Naive thymus-derived CD4-positive, alpha-beta T cell (primary cell): ENCODE measurements around the gene CCNJ. TPM values are rescaled to one million over a fixed set of nuclear protein-coding genes. Genes with fewer than 3 reads are reported as not detected.
A peak's percentile ranks its signal among the peaks of the same experiment; 100 is the strongest.

Experiments
- ATAC-seq: fragments of 150-1000 bp; cut with Tn5 transposase; 2 replicates; pipeline ENCODE4 v1.10.0; 2021; ENCODE audit warnings: mild to moderate bottlenecking, moderate library complexity
- CTCF ChIA-PET: fragments of 350-600 bp; sonication (Branson Sonifier 250); formaldehyde crosslinking; loops from one replicate; lab custom pipeline; 2021; ENCODE audit warnings: antibody characterized with exemption; lab: Charles Lee
- POLR2A ChIA-PET: fragments of 350-600 bp; sonication (Branson Sonifier 250); formaldehyde crosslinking; loops from one replicate; lab custom pipeline; 2021; ENCODE audit warnings: antibody characterized with exemption, inconsistent platforms; lab: Charles Lee
- DNase-seq, 9 donors: peaks; one replicate each; pipeline versions ENCODE4 v3.0.0 to v3.0.0-alpha.2; 2020 to 2022; ENCODE audit warnings: mixed read lengths in 1 of 9
- H3K27ac ChIP-seq: one replicate; pipeline ENCODE4 v1.7.0; 2013; ENCODE audit warnings: mild to moderate bottlenecking, low read depth, low read length, moderate library complexity
- H3K27me3 ChIP-seq, 2 donors: one replicate each; pipeline ENCODE4 v1.7.0; 2013; ENCODE audit warnings: low read length in 2 of 2, mild to moderate bottlenecking in 2 of 2, moderate library complexity in 2 of 2; ENCODE audit not compliant: control insufficient read depth in 2 of 2, insufficient read depth in 2 of 2
- H3K36me3 ChIP-seq, 3 experiments: 1 replicate in 2 of 3; 2 replicates in 1 of 3; pipeline ENCODE4 v1.7.0; 2013; ENCODE audit warnings: low read length in 3 of 3, mild to moderate bottlenecking in 3 of 3, moderate library complexity in 1 of 3; ENCODE audit not compliant: insufficient read depth in 3 of 3, control insufficient read depth in 2 of 3
- H3K4me1 ChIP-seq, 2 donors: one replicate each; pipeline ENCODE4 v1.7.0; 2013; ENCODE audit warnings: low read length in 2 of 2, mild to moderate bottlenecking in 2 of 2, moderate library complexity in 1 of 2; ENCODE audit not compliant: control insufficient read depth in 2 of 2, insufficient read depth in 2 of 2
- H3K4me3 ChIP-seq: 2 replicates; pipeline ENCODE4 v1.7.0; 2013; ENCODE audit warnings: mild to moderate bottlenecking, low read length
- H3K9me3 ChIP-seq, 3 experiments: 1 replicate in 2 of 3; 2 replicates in 1 of 3; pipeline ENCODE4 v1.7.0; 2013; ENCODE audit warnings: low read length in 3 of 3; ENCODE audit not compliant: control insufficient read depth in 2 of 3
- H3K27ac Mint-ChIP-seq, 9 donors: one replicate each; pipeline ENCODE4 v1.8.0; 2020 to 2022; ENCODE audit warnings: mixed read lengths in 9 of 9, mild to moderate bottlenecking in 8 of 9, moderate library complexity in 5 of 9, inconsistent platforms in 2 of 9
- H3K27me3 Mint-ChIP-seq, 5 donors: one replicate each; pipeline ENCODE4 v1.8.0; 2021 to 2022; ENCODE audit warnings: mixed read lengths in 5 of 5, mild to moderate bottlenecking in 1 of 5
- H3K36me3 Mint-ChIP-seq, 5 donors: one replicate each; pipeline ENCODE4 v1.8.0; 2020 to 2022; ENCODE audit warnings: mixed read lengths in 5 of 5, mild to moderate bottlenecking in 3 of 5, inconsistent platforms in 1 of 5
- H3K4me1 Mint-ChIP-seq, 7 donors: one replicate each; pipeline ENCODE4 v1.8.0; 2020 to 2022; ENCODE audit warnings: mixed read lengths in 7 of 7, mild to moderate bottlenecking in 3 of 7, inconsistent platforms in 1 of 7
- H3K4me3 Mint-ChIP-seq, 10 donors: one replicate each; pipeline ENCODE4 v1.8.0; 2020 to 2022; ENCODE audit warnings: mild to moderate bottlenecking in 10 of 10, mixed read lengths in 10 of 10, moderate library complexity in 6 of 10, inconsistent platforms in 2 of 10
- H3K9me3 Mint-ChIP-seq, 11 donors: one replicate each; pipeline ENCODE4 v1.8.0; 2020 to 2022; ENCODE audit warnings: mixed read lengths in 11 of 11, mild to moderate bottlenecking in 4 of 11, inconsistent platforms in 1 of 11, moderate library complexity in 1 of 11
- intact Hi-C, 2 donors: fragments of 100-400 bp; cut with micrococcal nuclease; formaldehyde crosslinking; loops; one replicate each; pipeline ENCODE4 v1.15.1; 2023
- polyA plus RNA-seq, 2 donors: library from polyadenylated mRNA; unstranded; fragments of 300-500 nt; fragmentation: Illumina TruSeq; gene quantifications; one replicate each; pipeline ENCODE4 v1.2.3, GENCODE V29; 2021
- total RNA-seq, 6 experiments: library from RNA in 5 of 6; stranded (reverse) in 5 of 6; gene quantifications; 1 replicate in 5 of 6; 2 replicates in 1 of 6; pipeline ENCODE4 v1.2.3 and lab custom pipeline; 2021 to 2026

CCNJ gene
- total and polyA plus RNA-seq, 7 experiments from 2014 or later: 1.0 to 8.0 (median 5.8) TPM

DNA sequence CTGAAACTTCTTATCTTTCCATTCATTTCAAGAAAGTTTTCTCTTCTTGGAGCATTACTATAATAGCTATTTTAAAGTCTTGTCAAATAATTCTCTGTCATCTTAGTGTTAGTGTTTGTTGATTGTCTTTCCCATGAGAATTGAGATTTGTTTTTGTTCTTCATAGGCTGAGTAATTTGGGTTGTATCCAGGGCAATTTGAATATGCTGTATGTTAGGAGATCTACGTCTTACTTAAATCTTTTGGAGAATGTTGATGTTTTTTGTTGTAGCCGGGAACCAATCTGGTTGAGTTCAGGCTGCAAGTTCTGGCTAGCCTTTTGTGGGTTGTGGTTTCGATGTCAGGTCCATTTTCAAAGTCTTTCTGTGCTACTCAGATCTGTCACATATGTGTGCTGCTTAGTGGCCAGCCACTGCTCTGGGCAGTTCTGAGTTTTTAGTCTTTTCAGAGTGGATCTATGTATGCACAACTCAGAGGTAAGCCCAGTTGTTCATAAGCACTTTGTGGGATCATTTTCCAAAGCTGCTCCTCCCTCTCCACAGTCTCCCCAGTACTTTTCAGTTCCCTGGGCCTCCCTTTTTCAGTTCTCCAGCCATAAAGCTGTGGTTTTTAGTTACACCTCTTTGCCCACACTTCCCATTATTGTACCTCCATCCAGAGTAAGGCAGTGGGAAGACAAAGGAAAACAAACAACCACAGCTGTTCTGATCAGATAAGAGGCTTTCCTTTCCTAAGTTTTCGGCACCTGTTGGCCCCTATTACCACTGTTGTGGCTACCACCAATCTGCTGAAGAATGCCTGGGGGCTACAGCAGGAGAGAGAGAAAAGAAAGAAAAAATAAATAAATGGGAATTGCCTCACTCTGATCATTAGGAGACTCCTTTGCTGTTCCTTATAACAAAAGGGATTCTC lies 4.7 kb upstream of the CCNJ start:
- Histone ChIP-seq H3K4me3 (no peak overlapping the region), H3K36me3 (no peaks in the 10 kb centered on the region), H3K4me1 (peaks cover 6 to 7% of the 10 kb centered on the region in 2 donors), H3K27ac (no peak overlapping the region), H3K9me3 (no peaks in the 10 kb centered on the region), H3K27me3 (peaks cover 3 to 4% of the 10 kb centered on the region in 2 donors)
- Mint-ChIP-seq H3K9me3 (peaks cover 0 to 4% (median 0%) of the 10 kb centered on the region in 11 donors), H3K4me3 (no peak overlapping the region), H3K36me3 (peaks cover 0 to 12% (median 0%) of the 10 kb centered on the region in 5 donors), H3K27ac (peak overlapping the region in 1 of 9 donors; percentile 65), H3K4me1 (peaks cover 4 to 12% (median 8%) of the 10 kb centered on the region in 7 donors), H3K27me3 (peaks cover 19 to 35% (median 29%) of the 10 kb centered on the region in 5 donors)
- ChIA-PET POLR2A (interaction anchor here (1.1 kb wide), 2 partner anchors 51 to 91 kb away, joined by 3 to 4 read pairs; partner anchors contain the start of gene ZNF518A), CTCF (no interaction called here)
- ATAC-seq (no peak), DNase-seq (no peak)
- intact Hi-C loops: no loop called here

DNA sequence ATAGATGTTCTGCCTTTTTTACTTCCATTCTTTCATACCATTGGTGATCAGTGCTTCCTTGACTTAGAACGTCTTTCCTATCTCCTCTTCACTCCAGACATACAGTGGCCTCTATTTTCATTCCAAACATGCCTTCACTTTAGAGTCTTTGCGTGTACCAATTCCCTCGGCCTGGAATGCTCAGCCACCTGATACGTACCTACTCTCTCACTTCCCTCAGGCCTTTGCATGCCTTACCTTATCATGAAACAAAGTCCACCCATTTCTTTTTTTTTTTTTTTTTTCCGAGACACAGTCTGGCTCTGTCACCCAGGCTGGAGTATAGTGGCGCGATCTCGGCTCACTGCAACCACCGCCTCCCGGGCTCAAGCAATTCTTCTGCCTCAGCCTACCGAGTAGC lies 2.2 kb upstream of the CCNJ start:
- Mint-ChIP-seq H3K4me3 (peak overlapping the region in 2 of 10 donors; percentile 2 to 51), H3K27ac (no peak overlapping the region), H3K36me3 (peaks cover 0 to 10% (median 0%) of the 10 kb centered on the region in 5 donors), H3K27me3 (peaks cover 14 to 30% (median 25%) of the 10 kb centered on the region in 5 donors), H3K4me1 (peaks cover 19 to 31% (median 26%) of the 10 kb centered on the region in 7 donors), H3K9me3 (peaks cover 0 to 4% (median 0%) of the 10 kb centered on the region in 11 donors)
- Histone ChIP-seq H3K4me1 (peaks cover 13 to 16% of the 10 kb centered on the region in 2 donors), H3K27me3 (peaks cover 3 to 4% of the 10 kb centered on the region in 2 donors), H3K36me3 (no peaks in the 10 kb centered on the region), H3K9me3 (no peaks in the 10 kb centered on the region), H3K4me3 (no peak overlapping the region), H3K27ac (no peak overlapping the region)
- POLR2A ChIA-PET: interaction anchor here (0.7 to 1.7 kb wide), 2 partner anchors 9 to 557 kb away, joined by 4 to 5 read pairs; no protein-coding TSS in a partner anchor
- ATAC-seq (no peak), DNase-seq (no peak)
- intact Hi-C loops: loop anchor here (5.0 to 10.0 kb wide), 4 partner anchors 254 to 791 kb away; partner anchors contain the start of genes ALDH18A1 (in 1 of the 2), LCOR (in 1 of the 2) and TLL2 (in 1 of the 2)
- CTCF ChIA-PET: interaction anchor here (0.7 to 1.3 kb wide), 3 partner anchors 18 to 188 kb away, joined by 3 to 5 read pairs (median 4); no protein-coding TSS in a partner anchor

- intact Hi-C loops: loop anchor here (1.0 to 10.0 kb wide), 12 partner anchors 27 to 789 kb away; partner anchors contain the start of genes CC2D2B (in 2 of the 2), LCOR (in 2 of the 2), ZNF518A (in 2 of the 2) and ALDH18A1 (in 1 of the 2)
- Histone ChIP-seq H3K4me3 (peak overlapping the region; percentile 78), H3K9me3 (no peaks in the 10 kb centered on the region), H3K4me1 (peaks cover 13 to 16% of the 10 kb centered on the region in 2 donors), H3K36me3 (no peaks in the 10 kb centered on the region), H3K27ac (peak overlapping the region; percentile 81), H3K27me3 (peaks cover 3% of the 10 kb centered on the region in 2 donors)
- Mint-ChIP-seq H3K9me3 (no peaks in the 10 kb centered on the region), H3K27me3 (peaks cover 0 to 2% (median under 1%) of the 10 kb centered on the region in 5 donors), H3K4me3 (peak overlapping the region; percentile 83 to 96 (median 92)), H3K36me3 (peaks cover 0 to 22% (median 8%) of the 10 kb centered on the region in 5 donors), H3K4me1 (peaks cover 35 to 59% (median 51%) of the 10 kb centered on the region in 7 donors), H3K27ac (peak overlapping the region; percentile 69 to 96 (median 83))
- ATAC-seq (peak; percentile 49), DNase-seq (peak in 8 of 9 donors; percentile 41 to 60 (median 54))
- CTCF ChIA-PET: interaction anchor here (1.5 kb wide), 1 partner anchor 45 kb away, joined by 5 read pairs; no protein-coding TSS in a partner anchor
- POLR2A ChIA-PET: interaction anchor here (0.9 to 3.4 kb wide), 4 partner anchors 46 to 350 kb away, joined by 3 to 19 read pairs (median 12); partner anchors contain the start of genes TCTN3 and ZNF518A
Measured at GRCh38 chr10:96043893-96044715, 721 bp downstream of the CCNJ start.

DNA sequence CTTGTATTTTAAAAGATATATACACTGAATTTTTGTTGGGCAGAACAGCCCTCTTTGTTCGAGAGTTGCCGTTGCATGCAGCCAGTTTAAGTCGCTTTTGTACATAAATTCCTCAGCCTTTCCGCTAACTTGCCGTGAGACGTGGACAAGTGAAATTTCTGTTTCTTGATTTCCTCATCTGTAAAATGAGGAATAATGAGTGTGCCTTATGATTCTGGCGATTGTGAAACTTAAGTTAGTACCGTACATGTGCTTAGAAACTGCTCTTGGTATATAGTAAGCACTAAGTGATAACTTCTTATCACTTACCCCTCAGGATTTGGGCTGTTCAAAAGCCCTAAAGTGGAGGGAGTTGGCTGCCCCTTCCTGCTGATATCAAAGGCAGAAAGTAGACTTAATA lies 1.4 kb downstream of the CCNJ start:
- Mint-ChIP-seq H3K9me3 (no peaks in the 10 kb centered on the region), H3K36me3 (peaks cover 0 to 22% (median 13%) of the 10 kb centered on the region in 5 donors), H3K4me1 (peaks cover 38 to 65% (median 56%) of the 10 kb centered on the region in 7 donors), H3K27ac (peak overlapping the region; percentile 69 to 96 (median 83)), H3K27me3 (no peaks in the 10 kb centered on the region), H3K4me3 (peak overlapping the region; percentile 83 to 96 (median 92))
- DNase-seq: peak in 1 of 9 donors; percentile 22
- CTCF ChIA-PET: interaction anchor here (1.5 kb wide), 1 partner anchor 45 kb away, joined by 5 read pairs; no protein-coding TSS in a partner anchor
- H3K4me3 ChIP-seq: peak overlapping the region; percentile 78
- H3K4me1 ChIP-seq: peaks cover 13 to 16% of the 10 kb centered on the region in 2 donors
- H3K36me3 ChIP-seq: no peaks in the 10 kb centered on the region
- ATAC-seq: no peak
- intact Hi-C loops: loop anchor here (1.0 to 10.0 kb wide), 6 partner anchors 86 to 788 kb away; partner anchors contain the start of genes ALDH18A1 (in 1 of the 2), CC2D2B (in 1 of the 2), LCOR (in 1 of the 2) and TLL2 (in 1 of the 2)
- peak overlapping the region; percentile 81 for H3K27ac ChIP-seq
- H3K9me3 ChIP-seq: no peaks in the 10 kb centered on the region
- POLR2A ChIA-PET: interaction anchor here (0.9 to 3.4 kb wide), 3 partner anchors 45 to 351 kb away, joined by 3 to 19 read pairs (median 19); partner anchors contain the start of genes TCTN3 and ZNF518A
- H3K27me3 ChIP-seq: no peaks in the 10 kb centered on the region

DNA sequence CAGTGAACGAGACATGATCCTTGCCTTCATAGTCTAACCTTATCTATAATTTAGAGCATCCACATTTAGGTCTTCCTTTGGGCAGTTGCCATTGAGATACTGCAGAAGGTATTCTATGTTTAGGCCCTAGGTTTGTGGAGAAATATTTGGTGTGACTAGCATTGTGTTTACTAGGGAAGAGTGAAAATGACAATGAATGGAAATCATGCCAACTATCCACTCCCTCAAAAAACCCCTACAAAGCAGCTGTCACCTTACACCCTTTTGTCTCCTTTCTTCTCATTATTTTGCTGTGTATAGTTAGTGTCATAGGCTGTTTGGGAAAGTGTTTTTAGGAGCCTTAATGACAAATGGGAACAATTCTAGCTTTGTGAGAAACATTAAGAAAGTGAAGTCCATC lies 3.2 kb downstream of the CCNJ start:
- POLR2A ChIA-PET: interaction anchor here (0.6 to 1.2 kb wide), 2 partner anchors 43 to 48 kb away, joined by 3 to 4 read pairs; no protein-coding TSS in a partner anchor
- intact Hi-C loops: loop anchor here (10.0 kb wide), 3 partner anchors 248 to 468 kb away; partner anchors contain the start of genes ALDH18A1 (in 1 of the 2) and TLL2 (in 1 of the 2)
- Mint-ChIP-seq H3K36me3 (peaks cover 0 to 29% (median 19%) of the 10 kb centered on the region in 5 donors), H3K4me3 (peak overlapping the region in 3 of 10 donors; percentile 7 to 83 (median 37)), H3K27ac (no peak overlapping the region), H3K9me3 (no peaks in the 10 kb centered on the region), H3K4me1 (peaks cover 40 to 77% (median 57%) of the 10 kb centered on the region in 7 donors), H3K27me3 (no peaks in the 10 kb centered on the region)
- Histone ChIP-seq H3K27me3 (no peaks in the 10 kb centered on the region), H3K27ac (no peak overlapping the region), H3K36me3 (no peaks in the 10 kb centered on the region), H3K4me1 (peaks cover 13 to 16% of the 10 kb centered on the region in 2 donors), H3K4me3 (no peak overlapping the region), H3K9me3 (no peaks in the 10 kb centered on the region)
- ATAC-seq (no peak), DNase-seq (no peak)
- CTCF ChIA-PET: interaction anchor here (0.5 to 1.3 kb wide), 2 partner anchors 28 to 883 kb away, joined by 3 to 4 read pairs; no protein-coding TSS in a partner anchor
